ENCODE data around the gene PIN1. TPM values are rescaled to one million over a fixed set of nuclear protein-coding genes. Genes with fewer than 3 reads are reported as not detected.

PIN1 gene
- total RNA-seq, 1 experiment from 2014 or later = 107 TPM

GRCh38 chr19:9875796-9876195 lies 40.7 kb downstream of the PIN1 start:
- Mint-ChIP-seq H3K4me3 (no peak overlapping the region), H3K36me3 (no peaks in the 10 kb centered on the region; the same call in 1 of the 2 replicates), H3K9me3 (no peaks in the 10 kb centered on the region), H3K27ac (no peak overlapping the region; the same call in 1 of the 2 replicates), H3K27me3 (ENCODE audit: low read depth) (no peaks in the 10 kb centered on the region), H3K4me1 (0 out of 2 replicates have a peak, but pooled peaks cover 2% of the 10 kb centered on the region)
- ATAC-seq = no peak
- no peak for TF ChIP-seq ZNF532 (CRISPR knock-in tag; IDR thresholded peaks at IDR 0.05; ENCODE audit: borderline replicate concordance)
- TF ChIP-seq RORB (CRISPR knock-in tag; IDR thresholded peaks at IDR 0.05) = no peak
- TF ChIP-seq NFE2L1 (CRISPR knock-in tag; IDR thresholded peaks at IDR 0.05) = no peak
- no peak for TF ChIP-seq CREB1 (CRISPR knock-in tag; IDR thresholded peaks at IDR 0.05)
- TF ChIP-seq NFATC4 (CRISPR knock-in tag; IDR thresholded peaks at IDR 0.05) = no peak
- no peak for TF ChIP-seq TP53 (CRISPR knock-in tag; IDR thresholded peaks at IDR 0.05)
- no peak for TF ChIP-seq AFF4 (CRISPR knock-in tag; IDR thresholded peaks at IDR 0.05; ENCODE audit: borderline replicate concordance)
- no peak for TF ChIP-seq JUN (CRISPR knock-in tag; IDR thresholded peaks at IDR 0.05)
- TF ChIP-seq NFYB (CRISPR knock-in tag; conservative IDR thresholded peaks at IDR 0.05; ENCODE audit: low read depth) = no peak
- no peak for TF ChIP-seq ZNF232 (CRISPR knock-in tag; IDR thresholded peaks at IDR 0.05)
- no peak for TF ChIP-seq ZNF416 (CRISPR knock-in tag; IDR thresholded peaks at IDR 0.05)
- TF ChIP-seq ZBTB43 (CRISPR knock-in tag; IDR thresholded peaks at IDR 0.05) = no peak
- TF ChIP-seq ZNF423 (CRISPR knock-in tag; IDR thresholded peaks at IDR 0.05) = no peak
- TF ChIP-seq ERG (CRISPR knock-in tag; IDR thresholded peaks at IDR 0.05) = no peak
- no peak for TF ChIP-seq NR3C1 (CRISPR knock-in tag; conservative IDR thresholded peaks at IDR 0.05; ENCODE audit: low read depth)
- TF ChIP-seq AR (CRISPR knock-in tag; IDR thresholded peaks at IDR 0.05) = no peak
- POLR2A ChIA-PET = interaction anchor here (0.6 kb wide), 1 partner anchor 10 kb away, joined by 4 read pairs; no protein-coding TSS in a partner anchor
- DNase-seq (ENCODE audit: low spot score) = no peak
- CTCF ChIA-PET = interaction anchor here (0.6 to 3.3 kb wide), 5 partner anchors 9 to 197 kb away, joined by 3 to 19 read pairs (median 4); no protein-coding TSS in a partner anchor
